Body of pancreas (tissue), 4 donors: ENCODE measurements around the gene RPS6KA2. TPM values are rescaled to one million over a fixed set of nuclear protein-coding genes. Genes with fewer than 3 reads are reported as not detected.

ENCODE experiments used
- ATAC-seq: fragments of 150-250 bp; one replicate; pipeline ENCODE4 v1.9.1; 2016
- DNase-seq, 4 donors: peaks; one replicate each; pipeline ENCODE4 v3.0.0-alpha.2; 2019
- H3K27ac ChIP-seq, 4 donors: fragments of 200-600 bp; sonication (generic); 1 replicate in 3 of 4; 2 replicates in 1 of 4; pipeline versions ENCODE4 v1.5.1 to v1.6.1; 2016 to 2019; ENCODE audit warnings: mild to moderate bottlenecking in 1 of 4, mixed read lengths in 1 of 4, moderate library complexity in 1 of 4
- H3K27me3 ChIP-seq, 2 donors: fragments of 200-600 bp; sonication (generic); one replicate each; pipeline ENCODE4 v1.6.0; 2016; ENCODE audit warnings: mild to moderate bottlenecking in 1 of 2
- H3K36me3 ChIP-seq, 2 donors: fragments of 200-600 bp; sonication (generic); replicated peaks in 1 of 2; 2 replicates each; pipeline ENCODE4 v1.5.1; 2016; ENCODE audit warnings: low read depth in 2 of 2; ENCODE audit not compliant: insufficient read depth in 1 of 2
- H3K4me1 ChIP-seq: fragments of 200-600 bp; sonication (generic); one replicate; pipeline ENCODE4 v1.6.0; 2016
- H3K4me3 ChIP-seq, 2 donors: fragments of 200-600 bp; sonication (generic); 1 replicate in 1 of 2; 2 replicates in 1 of 2; pipeline ENCODE4 v1.5.1; 2016 to 2019
- H3K9me3 ChIP-seq, 3 donors: fragments of 200-600 bp; sonication (generic); 1 replicate in 2 of 3; 2 replicates in 1 of 3; pipeline ENCODE4 v1.5.1; 2016
- POLR2A ChIP-seq, 3 donors: fragments of 450-650 bp; IDR thresholded peaks; one replicate each; pipeline ENCODE4 v1.6.1; 2016; ENCODE audit warnings: antibody characterized with exemption in 3 of 3, mild to moderate bottlenecking in 2 of 3
- WGBS, 2 donors: methylation state at CpG; one replicate each; pipeline ENCODE4 v1.1.5; 2017; 5-methylcytosine and 5-hydroxymethylcytosine counted together
- intact Hi-C: fragments of 100-400 bp; cut with DNase I; formaldehyde crosslinking; loops from one replicate; pipeline ENCODE4 v1.15.1; 2023
- total RNA-seq, 2 donors: library from RNA; depleted of rRNA; stranded (reverse); fragments of >200 nt; gene quantifications; one replicate each; pipeline ENCODE4 v1.1.0, GENCODE V29; 2016
- TF ChIP-seq, protein P1 (sequence below), 7 experiments: fragments of 450-650 bp in 4 of 7; fragments of 200-600 bp in 3 of 7; sonication (generic) in 3 of 7; IDR thresholded peaks; one replicate each; pipeline ENCODE4 v1.5.1; 2016 to 2019; ENCODE audit warnings: antibody characterized with exemption in 7 of 7

The RPS6KA2 gene
- total RNA-seq, 2 donors from 2014 or later: 24.4 to 53.7 TPM

GRCh38 chr6:166412156-166412910 lies 214.7 kb downstream of the RPS6KA2 start:
- no peaks in the 10 kb centered on the region for H3K27me3 ChIP-seq
- peaks cover 0 to 9% of the 10 kb centered on the region in 2 donors for H3K36me3 ChIP-seq
- 91 to 93% methylated on average over 39 to 49 of the region's 49 CpGs for WGBS, 2 donors

DNA sequence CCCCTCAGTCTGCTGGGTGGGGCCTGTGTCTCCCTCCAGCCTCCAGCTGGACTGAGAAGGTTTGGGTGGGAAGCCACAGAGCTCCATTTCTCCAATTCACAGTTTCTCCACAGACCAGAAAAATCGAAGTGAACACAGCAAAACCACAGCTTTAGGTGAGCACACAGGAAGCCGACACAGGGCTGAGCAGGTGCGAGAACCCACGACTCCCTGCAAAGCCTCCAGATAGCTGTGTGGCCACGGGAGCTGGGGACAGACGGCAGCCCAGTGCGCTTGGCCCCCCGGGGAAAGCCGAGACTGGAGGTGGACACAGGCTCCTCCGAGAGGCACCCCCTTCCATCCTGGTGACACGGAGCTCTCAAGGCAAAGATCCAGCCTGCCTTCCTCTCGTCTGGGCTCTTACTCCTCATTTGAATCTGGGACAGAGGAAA lies 215.3 kb downstream of the RPS6KA2 start:
- WGBS, 2 donors: 79 to 95% methylated on average over 8 to 12 of the region's 12 CpGs
- H3K27me3 ChIP-seq: no peaks in the 10 kb centered on the region
- no peak overlapping the region for H3K4me3 ChIP-seq
- no peaks in the 10 kb centered on the region for H3K4me1 ChIP-seq
- no peak for ATAC-seq
- H3K27ac ChIP-seq: no peak overlapping the region
- DNase-seq: no peak
- intact Hi-C loops: no loop called here
- no peaks in the 10 kb centered on the region for H3K9me3 ChIP-seq
- H3K36me3 ChIP-seq: peaks cover 0 to 9% of the 10 kb centered on the region in 2 donors
- no peak for TF ChIP-seq POLR2A (IDR thresholded peaks at IDR 0.05)
- TF ChIP-seq, protein P1, sequence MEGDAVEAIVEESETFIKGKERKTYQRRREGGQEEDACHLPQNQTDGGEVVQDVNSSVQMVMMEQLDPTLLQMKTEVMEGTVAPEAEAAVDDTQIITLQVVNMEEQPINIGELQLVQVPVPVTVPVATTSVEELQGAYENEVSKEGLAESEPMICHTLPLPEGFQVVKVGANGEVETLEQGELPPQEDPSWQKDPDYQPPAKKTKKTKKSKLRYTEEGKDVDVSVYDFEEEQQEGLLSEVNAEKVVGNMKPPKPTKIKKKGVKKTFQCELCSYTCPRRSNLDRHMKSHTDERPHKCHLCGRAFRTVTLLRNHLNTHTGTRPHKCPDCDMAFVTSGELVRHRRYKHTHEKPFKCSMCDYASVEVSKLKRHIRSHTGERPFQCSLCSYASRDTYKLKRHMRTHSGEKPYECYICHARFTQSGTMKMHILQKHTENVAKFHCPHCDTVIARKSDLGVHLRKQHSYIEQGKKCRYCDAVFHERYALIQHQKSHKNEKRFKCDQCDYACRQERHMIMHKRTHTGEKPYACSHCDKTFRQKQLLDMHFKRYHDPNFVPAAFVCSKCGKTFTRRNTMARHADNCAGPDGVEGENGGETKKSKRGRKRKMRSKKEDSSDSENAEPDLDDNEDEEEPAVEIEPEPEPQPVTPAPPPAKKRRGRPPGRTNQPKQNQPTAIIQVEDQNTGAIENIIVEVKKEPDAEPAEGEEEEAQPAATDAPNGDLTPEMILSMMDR (IDR thresholded peaks at IDR 0.05): no peak

More at GRCh38 chr6:166412156-166412910, 214.7 kb downstream of the RPS6KA2 start:
- no peak overlapping the region for H3K4me3 ChIP-seq
- no peaks in the 10 kb centered on the region for H3K4me1 ChIP-seq
- no peaks in the 10 kb centered on the region for H3K9me3 ChIP-seq
- ATAC-seq (no peak), DNase-seq (no peak)
- TF ChIP-seq, protein P1 (IDR thresholded peaks at IDR 0.05): no peak
- TF ChIP-seq POLR2A (IDR thresholded peaks at IDR 0.05): no peak
- H3K27ac ChIP-seq: no peak overlapping the region
- intact Hi-C loops: no loop called here

GRCh38 chr6:166411271-166411670 lies 215.8 kb downstream of the RPS6KA2 start:
- no peaks in the 10 kb centered on the region for H3K27me3 ChIP-seq
- no peaks in the 10 kb centered on the region for H3K4me1 ChIP-seq
- H3K27ac ChIP-seq: no peak overlapping the region
- TF ChIP-seq, protein P1 (IDR thresholded peaks at IDR 0.05): no peak
- TF ChIP-seq POLR2A (IDR thresholded peaks at IDR 0.05): no peak
- intact Hi-C loops: no loop called here
- WGBS, 2 donors: 89 to 91% methylated on average over 8 to 14 of the region's 15 CpGs
- H3K9me3 ChIP-seq: no peaks in the 10 kb centered on the region
- H3K36me3 ChIP-seq: peaks cover 0 to 9% of the 10 kb centered on the region in 2 donors
- DNase-seq (no peak), ATAC-seq (no peak)
- H3K4me3 ChIP-seq: no peak overlapping the region

GRCh38 chr6:166410426-166410935 lies 216.6 kb downstream of the RPS6KA2 start:
- no peak for DNase-seq
- Histone ChIP-seq H3K27me3 (no peaks in the 10 kb centered on the region), H3K27ac (no peak overlapping the region), H3K4me1 (no peaks in the 10 kb centered on the region), H3K4me3 (no peak overlapping the region), H3K9me3 (no peaks in the 10 kb centered on the region), H3K36me3 (peaks cover 0 to 9% of the 10 kb centered on the region in 2 donors)
- ATAC-seq: no peak
- TF ChIP-seq POLR2A (IDR thresholded peaks at IDR 0.05): no peak
- TF ChIP-seq, protein P1 (IDR thresholded peaks at IDR 0.05): no peak
- intact Hi-C loops: no loop called here
- WGBS, 2 donors: 86 to 92% methylated on average over 10 of the region's 10 CpGs
